DOHH2 (cell line): Measurements from ENCODE around the gene CYTIP.

Source experiments
- H3F3A ChIP-seq: fragments of 200-600 bp; sonication (generic), shearing (Covaris generic); 2 replicates; pipeline ENCODE4 v1.6.0; 2016; ENCODE audit warnings: antibody characterized with exemption, mild to moderate bottlenecking; ENCODE audit not compliant: control insufficient read depth, insufficient read depth
- H3K27ac ChIP-seq: fragments of 200-600 bp; sonication (generic); 2 replicates; pipeline ENCODE4 v1.5.1; 2014; ENCODE audit warnings: low read depth, mild to moderate bottlenecking, low read length, moderate library complexity
- H3K27me3 ChIP-seq: fragments of 200-600 bp; sonication (generic); 2 replicates; pipeline ENCODE4 v1.6.1; 2014; ENCODE audit warnings: mild to moderate bottlenecking, low read length, mixed read lengths; ENCODE audit not compliant: control insufficient read depth
- H3K36me3 ChIP-seq: fragments of 200-600 bp; sonication (generic); 2 replicates; pipeline ENCODE4 v1.6.1; 2014; ENCODE audit warnings: mild to moderate bottlenecking, low read length, moderate library complexity, mixed read lengths; ENCODE audit not compliant: control insufficient read depth
- H3K4me1 ChIP-seq: fragments of 200-600 bp; sonication (generic); 2 replicates; pipeline ENCODE4 v1.6.1; 2014; ENCODE audit warnings: mild to moderate bottlenecking, low read length, mixed read lengths; ENCODE audit not compliant: control insufficient read depth
- H3K4me2 ChIP-seq: fragments of 200-600 bp; sonication (generic); 2 replicates; pipeline ENCODE4 v1.6.0; 2014; ENCODE audit warnings: mild to moderate bottlenecking, low read length, moderate library complexity
- H3K4me3 ChIP-seq: fragments of 200-600 bp; sonication (generic); 2 replicates; pipeline ENCODE4 v1.5.1; 2014; ENCODE audit warnings: mild to moderate bottlenecking, low read length, mixed read lengths
- H3K79me2 ChIP-seq: fragments of 200-600 bp; sonication (generic); 2 replicates; pipeline ENCODE4 v1.6.1; 2014; ENCODE audit warnings: mild to moderate bottlenecking, low read length, mixed read lengths; ENCODE audit not compliant: control insufficient read depth
- H3K9me2 ChIP-seq: fragments of 200-600 bp; sonication (generic); replicated peaks from 2 replicates; pipeline ENCODE4 v1.6.1; 2014; ENCODE audit warnings: mild to moderate bottlenecking, low read length, mixed read lengths; ENCODE audit not compliant: control insufficient read depth
- H3K9me3 ChIP-seq: fragments of 200-600 bp; sonication (generic); 2 replicates; pipeline ENCODE4 v1.6.1; 2014; ENCODE audit warnings: antibody characterized with exemption, low read length, mixed read lengths; ENCODE audit not compliant: control insufficient read depth, insufficient read depth
- H4K20me1 ChIP-seq: fragments of 200-600 bp; sonication (generic); 2 replicates; pipeline ENCODE4 v1.6.0; 2014; ENCODE audit warnings: low read depth, mild to moderate bottlenecking, antibody characterized with exemption, low read length, moderate library complexity; ENCODE audit not compliant: control insufficient read depth, insufficient read depth
- EZH2phosphoT487 ChIP-seq: fragments of 200-600 bp; sonication (generic); IDR thresholded peaks from 2 replicates; pipeline ENCODE4 v1.6.1; 2017; ENCODE audit warnings: borderline replicate concordance, mild to moderate bottlenecking, antibody characterized with exemption, low read length, moderate library complexity, mixed read lengths
- TF ChIP-seq, protein P1 (sequence below): fragments of 200-600 bp; sonication (generic); IDR thresholded peaks from one replicate; pipeline ENCODE4 v1.5.1; 2014; ENCODE audit warnings: antibody characterized with exemption, mild to moderate bottlenecking, low read depth, low read length; ENCODE audit not compliant: poor library complexity, severe bottlenecking

CYTIP gene

DNA sequence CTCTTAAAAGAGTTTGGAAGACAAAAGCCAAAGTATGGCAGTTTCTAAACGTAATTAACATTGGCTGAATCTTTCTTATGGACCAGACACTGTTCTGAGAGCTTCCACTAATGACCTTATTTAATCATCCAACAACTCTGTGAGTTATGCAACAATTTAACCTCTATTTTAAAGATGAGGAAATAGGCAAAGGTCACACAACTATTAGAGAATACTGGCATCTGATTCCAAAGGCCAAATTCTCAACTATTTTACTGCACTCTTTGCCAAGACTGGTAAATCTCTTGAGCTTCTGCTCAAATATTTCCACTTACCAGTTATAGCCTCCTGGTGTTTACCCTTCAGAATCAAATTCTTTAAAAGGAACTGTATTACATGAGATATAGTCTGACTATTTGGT, 76.2 kb downstream of the CYTIP start:
- no peaks in the 10 kb centered on the region for H4K20me1 ChIP-seq
- no peak overlapping the region for H3K4me2 ChIP-seq
- H3K36me3 ChIP-seq: no peaks in the 10 kb centered on the region
- TF ChIP-seq EZH2phosphoT487: no peak
- TF ChIP-seq, protein P1, sequence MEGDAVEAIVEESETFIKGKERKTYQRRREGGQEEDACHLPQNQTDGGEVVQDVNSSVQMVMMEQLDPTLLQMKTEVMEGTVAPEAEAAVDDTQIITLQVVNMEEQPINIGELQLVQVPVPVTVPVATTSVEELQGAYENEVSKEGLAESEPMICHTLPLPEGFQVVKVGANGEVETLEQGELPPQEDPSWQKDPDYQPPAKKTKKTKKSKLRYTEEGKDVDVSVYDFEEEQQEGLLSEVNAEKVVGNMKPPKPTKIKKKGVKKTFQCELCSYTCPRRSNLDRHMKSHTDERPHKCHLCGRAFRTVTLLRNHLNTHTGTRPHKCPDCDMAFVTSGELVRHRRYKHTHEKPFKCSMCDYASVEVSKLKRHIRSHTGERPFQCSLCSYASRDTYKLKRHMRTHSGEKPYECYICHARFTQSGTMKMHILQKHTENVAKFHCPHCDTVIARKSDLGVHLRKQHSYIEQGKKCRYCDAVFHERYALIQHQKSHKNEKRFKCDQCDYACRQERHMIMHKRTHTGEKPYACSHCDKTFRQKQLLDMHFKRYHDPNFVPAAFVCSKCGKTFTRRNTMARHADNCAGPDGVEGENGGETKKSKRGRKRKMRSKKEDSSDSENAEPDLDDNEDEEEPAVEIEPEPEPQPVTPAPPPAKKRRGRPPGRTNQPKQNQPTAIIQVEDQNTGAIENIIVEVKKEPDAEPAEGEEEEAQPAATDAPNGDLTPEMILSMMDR: no peak
- H3K79me2 ChIP-seq: no peaks in the 10 kb centered on the region
- no peaks in the 10 kb centered on the region for H3F3A ChIP-seq
- no peaks in the 10 kb centered on the region for H3K27me3 ChIP-seq
- H3K27ac ChIP-seq: no peak overlapping the region
- H3K4me1 ChIP-seq: peaks cover 20% of the 10 kb centered on the region
- no peaks in the 10 kb centered on the region for H3K9me2 ChIP-seq
- H3K9me3 ChIP-seq: peaks cover 3% of the 10 kb centered on the region; the same call in 1 of the 2 replicates
- no peak overlapping the region for H3K4me3 ChIP-seq
